ENCODE data around the gene DQX1. TPM values are rescaled to one million over a fixed set of nuclear protein-coding genes. Genes with fewer than 3 reads are reported as not detected.
"Not testable (repeated sequence)": the region's sequence is repeated elsewhere in the genome, so short reads cannot be mapped to it uniquely, and the experiment has no call there.

Gene DQX1
- total RNA-seq, 1 experiment from 2014 or later = 0.36 TPM

- no peak for DNase-seq (ENCODE audit: low read depth)
These were observed 28.8 kb downstream of the DQX1 start for GRCh38 chr2:74496997-74497776.

DNA sequence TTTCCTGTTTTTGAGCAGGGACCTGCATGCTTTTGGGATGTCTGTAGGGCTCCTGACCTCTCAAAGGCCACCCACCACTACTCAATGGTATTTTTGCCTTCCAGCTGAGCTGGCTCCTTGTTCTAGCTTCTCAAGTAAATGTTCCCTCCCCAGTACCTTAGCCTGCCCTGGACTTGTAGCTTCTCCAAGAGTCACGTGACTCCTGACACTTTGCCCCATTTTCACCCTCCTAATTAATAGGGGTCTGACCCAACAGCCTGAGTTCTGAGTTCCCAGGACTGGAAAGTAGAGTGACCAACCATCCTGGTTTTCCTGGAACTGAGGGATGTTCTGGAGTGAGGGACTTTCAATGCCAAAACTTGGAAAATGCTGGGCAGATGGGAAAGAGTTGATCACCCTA, 30.6 kb downstream of the DQX1 start:
- DNase-seq (ENCODE audit: low read depth) = no peak

GRCh38 chr2:74493546-74493945, 32.5 kb downstream of the DQX1 start:
- no peak for DNase-seq (ENCODE audit: low read depth)

GRCh38 chr2:74491648-74492544, 34.1 kb downstream of the DQX1 start:
- no peak for DNase-seq (ENCODE audit: low read depth)

DNA sequence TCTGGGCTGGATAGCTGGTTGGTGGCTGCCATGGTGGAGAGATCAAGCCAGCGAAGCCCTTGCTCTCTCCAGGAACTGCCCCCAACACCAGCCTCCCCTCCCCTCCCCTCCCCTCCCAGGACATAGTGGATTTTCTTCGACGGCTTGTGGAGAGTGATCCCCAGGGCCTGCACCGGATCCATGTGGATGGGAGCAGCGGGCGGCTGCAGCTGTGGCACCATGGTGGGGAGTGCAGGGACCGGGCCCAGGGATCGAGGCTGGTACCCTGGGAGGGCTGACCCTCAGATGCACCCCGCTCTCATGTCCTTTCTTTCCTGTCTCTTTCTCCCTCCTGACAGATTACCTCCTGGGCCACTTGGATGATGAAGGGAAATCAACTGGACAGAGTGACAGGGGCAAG, 36.1 kb downstream of the DQX1 start:
- DNase-seq (ENCODE audit: low read depth) = no peak

- no peak for DNase-seq (ENCODE audit: low read depth)
These were observed 37.2 kb downstream of the DQX1 start for GRCh38 chr2:74488643-74489481.

DNA sequence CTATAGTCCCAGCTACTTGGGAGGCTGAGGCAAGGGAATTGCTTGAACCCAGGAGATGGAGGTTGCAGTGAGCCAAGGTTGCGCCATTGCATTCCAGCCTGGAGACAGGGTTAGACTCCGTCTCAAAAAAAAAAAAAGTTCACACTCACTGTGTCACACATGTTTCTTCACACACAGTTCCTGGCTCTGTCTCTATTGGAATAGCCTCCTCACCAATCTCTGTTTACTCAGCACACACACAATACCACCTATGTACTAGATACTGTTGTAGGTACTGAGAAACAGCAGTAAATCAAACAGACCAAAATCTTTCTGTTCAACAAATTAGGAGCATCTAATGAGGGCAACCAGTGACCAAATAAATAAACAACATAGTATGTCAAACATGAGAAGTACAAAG, 39.9 kb downstream of the DQX1 start:
- no peak for DNase-seq (ENCODE audit: low read depth)

DNA sequence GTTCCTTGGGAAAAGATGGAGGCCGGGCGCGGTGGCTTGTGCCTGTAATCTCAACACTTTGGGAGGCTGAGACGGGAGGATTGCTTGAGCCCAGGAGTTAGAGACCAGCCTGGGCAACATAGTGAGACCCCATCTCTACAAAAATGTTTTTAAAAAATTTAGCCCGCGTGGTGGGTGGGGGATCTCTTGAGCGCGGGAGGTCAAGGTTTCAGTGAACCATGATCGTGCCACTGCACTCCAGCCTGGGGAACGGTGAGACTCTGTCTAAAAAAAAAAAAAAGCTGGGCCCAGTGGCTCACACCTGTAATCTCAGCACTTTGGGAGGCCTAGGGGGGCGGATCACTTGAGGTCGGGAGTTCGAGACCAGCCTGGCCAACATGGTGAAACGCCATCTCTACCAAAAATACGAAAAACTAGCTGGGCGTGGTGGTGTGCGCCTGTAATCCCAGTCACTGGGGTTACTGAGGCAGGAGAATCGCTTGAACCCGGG, 42.3 kb downstream of the DQX1 start:
- DNase-seq (ENCODE audit: low read depth) = not testable (repeated sequence)

- DNase-seq (ENCODE audit: low read depth) = peak; percentile 95
These were observed 43.0 kb downstream of the DQX1 start, which contains the start of the genes CCDC142 and TTC31 for GRCh38 chr2:74482801-74483674. TSS of gene CCDC142 (minus strand) at chr2:74482998. CDS start at chr2:74482837, 161 bp downstream. TSS of gene TTC31 (plus strand) at chr2:74483081. CDS start at chr2:74483096, 15 bp downstream.

GRCh38 chr2:74481961-74482800, 43.9 kb downstream of the DQX1 start:
- no peak for DNase-seq (ENCODE audit: low read depth)

- no peak for DNase-seq (ENCODE audit: low read depth)
These were observed 44.6 kb downstream of the DQX1 start for GRCh38 chr2:74481431-74481830.

DNA sequence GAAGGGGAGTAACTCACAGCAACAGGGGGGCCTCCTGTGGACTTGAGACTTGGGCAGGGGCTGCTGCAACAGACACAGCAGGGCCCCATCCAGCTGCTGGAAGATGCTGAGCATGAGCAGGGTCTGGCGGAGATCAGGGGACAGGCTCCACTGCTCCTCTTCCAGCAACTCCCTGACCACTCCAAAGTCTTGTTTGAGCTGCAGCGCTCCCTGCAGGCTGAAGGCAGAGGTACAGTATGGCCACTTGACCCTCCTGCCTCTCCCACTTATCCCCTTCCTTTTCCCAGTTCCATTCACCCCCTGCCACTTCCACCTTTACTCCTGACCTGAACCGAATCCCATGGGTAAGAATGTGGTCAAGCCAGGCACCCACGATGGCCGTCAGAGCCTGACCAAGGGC, 51.1 kb downstream of the DQX1 start:
- no peak for DNase-seq (ENCODE audit: low read depth)

GRCh38 chr2:74474481-74474880, 51.5 kb downstream of the DQX1 start:
- no peak for DNase-seq (ENCODE audit: low read depth)

GRCh38 chr2:74472945-74473258, 53.1 kb downstream of the DQX1 start:
- no peak for DNase-seq (ENCODE audit: low read depth)

GRCh38 chr2:74472086-74472944, 53.7 kb downstream of the DQX1 start, which contains the start of gene MRPL53:
TSS of gene MRPL53 (minus strand) at chr2:74472680. CDS start at chr2:74472660, 20 bp downstream.
- DNase-seq (ENCODE audit: low read depth) = peak; percentile 96

DNA sequence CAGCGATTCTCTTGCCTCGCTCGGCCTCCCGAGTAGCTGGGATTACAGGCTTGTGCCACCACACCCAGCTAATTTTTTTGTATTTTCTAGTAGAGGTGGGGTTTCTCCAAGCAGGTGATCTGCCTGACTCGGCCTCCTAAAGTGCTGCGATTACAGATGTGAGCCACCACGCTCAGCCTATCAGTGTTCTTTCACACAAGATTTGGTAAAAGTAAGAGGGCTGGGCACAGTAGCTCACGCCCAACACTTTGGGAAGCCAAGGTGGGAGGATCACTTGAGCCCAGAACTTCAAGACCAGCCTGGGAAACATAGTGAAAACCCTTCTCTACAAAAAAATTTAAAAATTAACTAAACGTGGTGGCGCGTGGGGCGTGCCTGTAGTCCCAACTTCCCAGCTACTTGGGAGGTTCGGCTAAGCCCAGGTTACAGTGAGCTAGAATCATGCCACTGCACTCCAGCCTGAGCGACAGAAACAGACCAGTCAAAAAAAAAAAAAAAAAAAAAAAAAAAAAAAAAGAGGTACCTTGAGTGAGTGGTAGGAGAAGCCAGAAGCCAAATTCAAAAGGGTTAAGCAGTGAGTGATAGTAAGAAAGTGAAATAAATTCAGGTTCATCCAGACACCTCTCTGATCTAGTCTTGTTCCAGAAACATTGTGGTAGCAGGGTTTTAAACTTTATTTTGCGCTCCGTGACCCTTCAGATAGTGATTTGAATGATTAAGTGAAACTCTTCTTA, 54.5 kb downstream of the DQX1 start:
- no peak for DNase-seq (ENCODE audit: low read depth)

GRCh38 chr2:74470742-74471141, 55.3 kb downstream of the DQX1 start:
- not testable (repeated sequence) for DNase-seq (ENCODE audit: low read depth)

Data from RPMI7951 (cell line).